Esophagus (tissue), 2 donors: Measurements from ENCODE around the gene SOX6. TPM values are rescaled to one million over a fixed set of nuclear protein-coding genes. Genes with fewer than 3 reads are reported as not detected.

Experiments used
- H3K27ac ChIP-seq, 2 donors: one replicate each; pipeline ENCODE4 v1.5.1; 2013; ENCODE audit warnings: low read depth in 2 of 2, mild to moderate bottlenecking in 2 of 2, inconsistent platforms in 1 of 2, low read length in 1 of 2, moderate library complexity in 1 of 2
- H3K27me3 ChIP-seq, 2 donors: one replicate each; pipeline ENCODE4 v1.6.1; 2013; ENCODE audit warnings: low read length in 2 of 2, control low read depth in 1 of 2, mild to moderate bottlenecking in 1 of 2; ENCODE audit not compliant: insufficient read depth in 2 of 2, control insufficient read depth in 1 of 2
- H3K36me3 ChIP-seq, 2 donors: one replicate each; pipeline ENCODE4 v1.6.1; 2013; ENCODE audit warnings: low read length in 1 of 2; ENCODE audit not compliant: control insufficient read depth in 2 of 2, insufficient read depth in 2 of 2
- H3K4me1 ChIP-seq, 2 donors: one replicate each; pipeline ENCODE4 v1.6.1; 2013; ENCODE audit warnings: low read length in 1 of 2; ENCODE audit not compliant: control insufficient read depth in 2 of 2, insufficient read depth in 2 of 2
- H3K4me3 ChIP-seq, 2 donors: one replicate each; pipeline ENCODE4 v1.5.1; 2013; ENCODE audit warnings: low read length in 2 of 2, mild to moderate bottlenecking in 2 of 2, low read depth in 1 of 2, moderate library complexity in 1 of 2
- H3K9me3 ChIP-seq, 2 donors: one replicate each; pipeline ENCODE4 v1.6.1; 2013; ENCODE audit warnings: mild to moderate bottlenecking in 2 of 2, low read depth in 1 of 2, low read length in 1 of 2, moderate library complexity in 1 of 2; ENCODE audit not compliant: control insufficient read depth in 2 of 2, insufficient read depth in 1 of 2
- WGBS, 2 donors: extraction: QIAGEN DNeasy Blood & Tissue Kit; methylation state at CpG; one replicate each; pipeline ENCODE4 v1.1.7; 2013; 5-methylcytosine and 5-hydroxymethylcytosine counted together
- polyA plus RNA-seq, 2 donors: library from polyadenylated mRNA; stranded (reverse); fragments of 200-250 nt; gene quantifications; one replicate each; pipeline ENCODE4 v1.2.3, GENCODE V29; 2013
- donor health status: healthy with polysubstance abuse.
- donor health status: Bipolar disorder and iron deficiency.

Gene SOX6
- polyA plus RNA-seq, 2 donors: 1.2 to 2.4 TPM

DNA sequence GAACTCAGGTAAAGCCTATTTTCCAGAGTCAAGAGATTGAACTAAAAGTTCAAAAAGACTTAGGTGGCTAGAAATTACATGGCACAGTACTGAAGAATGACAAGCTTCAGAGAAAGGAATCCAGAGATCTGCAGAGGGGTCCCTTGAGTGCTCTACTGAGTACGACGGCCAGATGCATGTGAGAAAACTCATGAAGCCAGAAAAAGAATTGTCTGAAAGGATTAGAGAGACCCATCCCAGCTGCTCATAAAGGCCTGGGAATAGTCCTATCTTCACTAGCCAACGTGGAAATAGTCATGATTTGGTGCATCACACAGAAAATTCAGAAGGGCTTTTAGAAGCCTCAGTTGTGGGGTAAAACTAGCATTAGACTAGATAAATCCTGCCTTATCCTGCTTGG lies 91.3 kb downstream of the SOX6 start:
- WGBS, 2 donors: 73 to 82% methylated on average over 3 of the region's 3 CpGs
- no peak overlapping the region for H3K4me3 ChIP-seq
- H3K9me3 ChIP-seq: no peaks in the 10 kb centered on the region
- H3K27me3 ChIP-seq: no peaks in the 10 kb centered on the region
- no peaks in the 10 kb centered on the region for H3K4me1 ChIP-seq
- H3K36me3 ChIP-seq: no peaks in the 10 kb centered on the region
- H3K27ac ChIP-seq: no peak overlapping the region

- Histone ChIP-seq H3K27ac (no peak overlapping the region), H3K36me3 (no peaks in the 10 kb centered on the region), H3K4me3 (no peak overlapping the region), H3K9me3 (no peaks in the 10 kb centered on the region), H3K27me3 (no peaks in the 10 kb centered on the region), H3K4me1 (no peaks in the 10 kb centered on the region)
These were observed 93.7 kb downstream of the SOX6 start for GRCh38 chr11:16262645-16262955.

- no peaks in the 10 kb centered on the region for H3K27me3 ChIP-seq
- WGBS, 2 donors: 76% methylated on average over 3 of the region's 3 CpGs
- H3K27ac ChIP-seq: no peak overlapping the region
- no peaks in the 10 kb centered on the region for H3K36me3 ChIP-seq
- H3K4me1 ChIP-seq: no peaks in the 10 kb centered on the region
- H3K9me3 ChIP-seq: no peaks in the 10 kb centered on the region
- no peak overlapping the region for H3K4me3 ChIP-seq
These were observed 94.3 kb downstream of the SOX6 start for GRCh38 chr11:16261836-16262644.

DNA sequence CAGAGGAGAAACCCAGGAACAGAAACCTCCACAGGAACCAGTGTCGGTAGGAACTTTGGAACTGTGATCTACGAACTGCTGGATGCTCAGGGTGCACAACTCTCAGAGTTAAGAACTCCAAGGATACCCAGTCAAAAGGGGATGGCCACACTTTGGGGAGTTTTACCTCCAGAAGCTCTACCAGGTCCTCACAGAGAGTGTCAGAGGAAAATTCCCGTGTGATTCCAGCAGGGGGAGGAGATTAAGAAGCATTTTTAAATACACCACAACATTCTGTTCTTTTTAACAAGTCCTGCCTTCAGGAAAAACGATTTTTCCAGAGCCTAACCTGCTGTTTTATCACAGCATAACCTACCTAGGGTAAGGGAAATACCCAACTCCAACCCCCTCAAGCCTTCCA lies 104.0 kb downstream of the SOX6 start:
- no peak overlapping the region for H3K4me3 ChIP-seq
- WGBS, 2 donors: 71 to 73% methylated on average over 4 of the region's 4 CpGs
- no peaks in the 10 kb centered on the region for H3K27me3 ChIP-seq
- peaks cover 0 to 2% of the 10 kb centered on the region in 2 donors for H3K9me3 ChIP-seq
- no peaks in the 10 kb centered on the region for H3K4me1 ChIP-seq
- H3K36me3 ChIP-seq: no peaks in the 10 kb centered on the region
- H3K27ac ChIP-seq: no peak overlapping the region

DNA sequence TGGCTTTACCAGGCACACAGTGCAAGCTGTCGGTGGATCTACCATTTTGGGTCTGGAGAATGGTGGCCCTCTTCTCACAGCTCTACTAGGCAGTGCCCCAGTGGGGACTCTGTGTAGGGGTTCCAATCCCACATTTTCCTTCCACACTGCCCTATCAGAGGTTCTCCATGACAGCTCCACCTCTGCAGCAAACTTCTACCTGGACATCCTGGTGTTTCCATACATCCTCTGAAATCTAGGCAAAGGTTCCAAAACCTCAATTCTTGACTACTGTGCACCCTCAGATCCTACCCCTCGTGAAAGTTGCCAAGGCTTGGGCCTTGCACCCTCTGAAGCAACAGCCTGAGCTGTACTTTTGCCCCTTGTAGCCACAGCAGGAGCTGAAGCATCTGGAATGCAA lies 108.1 kb downstream of the SOX6 start:
- Histone ChIP-seq H3K27me3 (no peaks in the 10 kb centered on the region), H3K36me3 (no peaks in the 10 kb centered on the region), H3K27ac (no peak overlapping the region), H3K9me3 (peaks cover 0 to 2% of the 10 kb centered on the region in 2 donors), H3K4me1 (no peaks in the 10 kb centered on the region), H3K4me3 (no peak overlapping the region)
- WGBS, 2 donors: 74 to 84% methylated on average over 2 of the region's 2 CpGs

GRCh38 chr11:16242806-16243205 lies 113.5 kb downstream of the SOX6 start:
- WGBS, 2 donors: 65 to 80% methylated on average over 2 of the region's 2 CpGs
- H3K4me3 ChIP-seq: no peak overlapping the region
- H3K36me3 ChIP-seq: no peaks in the 10 kb centered on the region
- H3K27me3 ChIP-seq: no peaks in the 10 kb centered on the region
- no peaks in the 10 kb centered on the region for H3K9me3 ChIP-seq
- H3K27ac ChIP-seq: no peak overlapping the region
- H3K4me1 ChIP-seq: no peaks in the 10 kb centered on the region

- H3K27me3 ChIP-seq: no peaks in the 10 kb centered on the region
- H3K4me1 ChIP-seq: no peaks in the 10 kb centered on the region
- no peak overlapping the region for H3K4me3 ChIP-seq
- H3K36me3 ChIP-seq: no peaks in the 10 kb centered on the region
- H3K27ac ChIP-seq: no peak overlapping the region
- no peaks in the 10 kb centered on the region for H3K9me3 ChIP-seq
- 92 to 96% methylated on average over 1 of the region's 1 CpG for WGBS, 2 donors
These were observed 115.7 kb downstream of the SOX6 start for GRCh38 chr11:16240687-16241086.

- H3K27me3 ChIP-seq: no peaks in the 10 kb centered on the region
- no peaks in the 10 kb centered on the region for H3K4me1 ChIP-seq
- no peaks in the 10 kb centered on the region for H3K9me3 ChIP-seq
- WGBS, 2 donors: 58 to 62% methylated on average over 7 of the region's 7 CpGs
- H3K36me3 ChIP-seq: no peaks in the 10 kb centered on the region
- H3K27ac ChIP-seq: no peak overlapping the region
- no peak overlapping the region for H3K4me3 ChIP-seq
These were observed 116.9 kb downstream of the SOX6 start for GRCh38 chr11:16239141-16240105.

- H3K36me3 ChIP-seq: no peaks in the 10 kb centered on the region
- no peaks in the 10 kb centered on the region for H3K27me3 ChIP-seq
- no peak overlapping the region for H3K4me3 ChIP-seq
- H3K9me3 ChIP-seq: no peaks in the 10 kb centered on the region
- no peaks in the 10 kb centered on the region for H3K4me1 ChIP-seq
- 58 to 77% methylated on average over 3 of the region's 3 CpGs for WGBS, 2 donors
- no peak overlapping the region for H3K27ac ChIP-seq
These were observed 130.1 kb downstream of the SOX6 start for GRCh38 chr11:16226245-16226644.
